GM21381 (cell line): ENCODE data around the gene MALT1.
A peak's percentile ranks its signal among the peaks of the same experiment; 100 is the strongest.
"Not testable (repeated sequence)": the region's sequence is repeated elsewhere in the genome, so short reads cannot be mapped to it uniquely, and the experiment has no call there.

Experiments
- ATAC-seq: cut with Tn5 transposase; IDR thresholded peaks from one replicate; pipeline ENCODE4 v1.9.1; 2021; ENCODE audit warnings: mild to moderate bottlenecking, moderate library complexity; ENCODE audit not compliant: unreplicated experiment

The MALT1 gene

DNA sequence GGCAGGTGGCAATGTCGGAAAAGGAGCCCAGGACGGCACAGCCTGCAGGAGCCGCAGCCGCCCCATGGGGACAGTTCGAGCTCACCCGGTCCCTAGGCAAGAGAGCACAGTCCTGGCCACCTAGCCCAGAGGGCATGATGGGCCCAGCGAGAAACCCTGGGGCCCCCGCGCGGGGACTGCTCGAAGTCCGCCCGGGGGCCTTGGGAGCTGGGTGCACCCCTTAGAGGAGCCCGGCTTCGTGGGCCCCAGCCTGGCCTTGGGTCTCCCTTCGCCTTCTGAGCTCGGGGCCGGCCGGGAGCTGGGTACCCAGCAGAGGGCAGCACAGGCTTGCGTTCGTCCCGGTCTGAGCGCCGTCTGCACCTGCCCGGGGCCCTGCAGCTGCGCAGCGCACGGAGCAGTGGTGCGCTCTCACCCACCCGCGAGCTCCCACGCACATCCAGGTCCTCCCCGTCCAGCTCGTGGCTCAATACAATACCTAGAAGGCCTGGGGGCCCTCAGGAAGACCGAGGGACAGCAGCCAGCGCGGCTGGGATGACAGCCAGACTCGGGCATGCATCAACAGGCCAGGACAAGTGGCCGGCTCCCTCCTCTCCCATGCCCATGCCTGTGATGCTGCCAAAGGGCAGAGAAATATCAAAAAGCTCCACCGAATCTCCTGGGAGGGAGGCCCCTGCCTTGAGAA is 97.2 kb downstream of the MALT1 start:
- ATAC-seq = peak; percentile 90

DNA sequence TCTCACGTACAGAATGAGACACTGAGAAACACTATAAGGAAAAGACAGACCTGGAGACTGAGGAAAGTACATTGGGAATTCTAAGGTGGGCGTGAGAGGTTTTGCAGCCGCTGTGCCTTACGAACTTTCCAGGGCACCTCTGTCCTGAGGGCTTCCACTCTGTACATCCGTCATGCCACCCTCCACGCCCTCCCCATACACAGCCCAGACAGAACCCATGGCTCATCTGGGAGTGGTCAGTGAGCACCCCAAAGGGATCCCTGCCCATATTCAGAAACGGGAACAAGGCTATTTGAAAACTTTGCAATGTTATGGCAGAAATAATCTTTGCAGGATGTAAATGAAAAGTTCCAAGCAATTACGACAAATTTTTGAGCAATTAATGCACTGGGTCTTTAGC is 98.1 kb downstream of the MALT1 start:
- ATAC-seq = no peak

DNA sequence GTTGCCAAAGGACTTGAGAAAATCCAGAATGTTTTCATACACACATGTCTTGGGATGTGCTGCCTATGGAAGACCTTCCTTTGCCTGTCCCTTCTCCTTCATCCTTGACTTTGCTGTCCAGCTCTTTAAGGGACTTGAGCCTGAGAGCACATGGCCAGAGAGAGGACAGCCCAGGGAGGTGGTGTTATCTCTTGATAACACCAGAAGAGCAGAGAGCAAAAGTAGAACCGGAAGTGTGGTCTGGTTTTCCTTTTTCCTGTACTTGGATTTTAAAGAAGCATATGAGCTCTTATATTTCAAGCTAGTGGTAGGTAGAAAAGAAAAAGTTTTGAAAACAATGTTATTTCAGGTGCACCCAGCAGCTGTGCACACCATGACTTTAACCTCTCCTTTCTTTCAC is 99.3 kb downstream of the MALT1 start:
- ATAC-seq = no peak

DNA sequence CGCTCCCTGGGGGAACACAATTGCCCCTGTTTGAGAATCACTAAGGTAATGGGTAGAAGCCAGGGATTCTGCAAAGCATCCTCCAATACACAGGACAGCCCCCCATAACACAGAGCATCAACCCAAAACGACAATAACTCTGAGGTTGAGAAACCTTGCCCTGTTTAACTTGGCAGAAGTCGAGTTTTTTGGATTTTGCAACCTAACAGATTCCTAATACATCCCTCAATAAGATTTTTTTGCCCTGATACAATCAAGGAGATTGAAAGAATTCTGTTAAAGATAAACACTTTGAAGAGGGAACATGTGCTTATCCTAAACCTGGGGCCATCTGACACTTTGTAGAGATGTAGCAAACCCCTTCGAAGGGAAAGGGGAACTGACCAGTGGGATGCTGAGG is 100.9 kb downstream of the MALT1 start:
- ATAC-seq = no peak

DNA sequence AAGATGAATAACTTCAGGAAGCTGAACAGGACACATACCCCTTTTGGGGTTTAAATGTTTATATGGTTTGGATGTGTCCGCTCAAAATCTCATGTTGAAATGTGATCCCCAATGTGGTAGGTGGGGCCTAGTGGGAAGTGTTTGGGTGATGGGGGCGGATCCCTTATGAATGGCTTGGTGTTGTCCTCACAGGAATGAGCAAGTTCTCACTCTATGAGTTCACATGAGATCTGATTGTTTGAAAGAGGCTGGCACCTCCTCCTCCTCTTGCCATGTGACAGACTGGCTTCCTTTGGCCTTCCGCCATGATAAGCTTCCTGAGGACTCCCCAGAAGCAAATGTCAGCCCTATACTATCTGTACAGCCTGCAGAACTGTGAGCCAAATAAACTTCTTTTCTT is 104.8 kb downstream of the MALT1 start:
- no peak for ATAC-seq

DNA sequence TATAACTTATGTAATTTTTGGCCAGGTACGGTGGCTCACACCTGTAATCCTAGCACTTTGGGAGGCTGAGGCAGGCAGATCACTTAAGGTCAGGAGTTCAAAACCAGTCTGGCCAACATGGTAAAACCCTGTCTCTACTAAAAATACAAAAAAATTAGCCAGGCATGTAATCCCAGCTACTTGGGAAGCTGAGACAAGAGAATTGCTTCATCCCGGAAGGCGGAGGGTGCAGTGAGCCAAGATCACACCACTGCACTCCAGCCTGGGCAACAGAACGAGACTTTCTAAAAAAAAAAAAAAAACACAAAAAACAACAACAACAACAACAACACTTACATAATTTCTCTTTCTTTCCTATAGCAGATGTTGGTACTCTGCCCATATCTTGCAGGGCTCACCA is 105.3 kb downstream of the MALT1 start:
- not testable (repeated sequence) for ATAC-seq

DNA sequence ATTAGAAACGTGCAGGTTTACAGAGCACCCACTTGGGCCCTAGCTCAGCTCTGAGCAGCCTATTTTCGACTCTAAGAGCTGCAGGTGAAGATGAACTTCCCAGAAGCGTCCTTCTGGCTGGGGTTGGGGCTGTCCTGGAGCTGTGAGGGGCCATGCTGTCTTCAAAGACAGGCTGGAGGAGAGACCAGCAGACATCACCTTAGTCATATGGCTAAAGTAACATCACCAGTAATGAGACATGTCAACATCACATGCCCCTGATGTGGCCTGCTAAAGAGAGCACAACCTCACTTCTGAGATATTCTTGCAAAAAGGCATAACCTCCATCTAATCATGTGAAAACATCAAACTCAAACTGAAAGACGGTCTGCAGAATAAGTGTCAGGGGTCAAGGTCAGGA is 106.2 kb downstream of the MALT1 start:
- ATAC-seq = no peak

DNA sequence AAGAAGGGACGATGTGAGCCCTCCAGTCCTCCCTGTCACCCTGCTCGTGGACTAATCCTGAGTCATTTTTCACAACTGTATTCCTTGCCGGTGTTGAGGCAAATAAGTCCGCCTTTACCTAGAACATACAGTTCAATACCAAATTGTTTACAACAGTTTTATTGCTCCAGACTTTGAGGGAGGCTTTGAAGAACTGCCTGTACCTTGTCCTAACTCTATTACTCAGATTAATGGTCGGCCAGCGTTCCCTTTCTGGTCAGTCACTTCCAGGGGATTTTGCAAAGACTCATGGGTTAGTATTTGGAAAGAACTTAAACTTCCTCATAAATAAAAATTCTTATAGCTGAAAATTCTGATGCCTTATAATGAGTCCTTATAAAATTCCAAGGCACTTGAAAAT is 108.3 kb downstream of the MALT1 start:
- no peak for ATAC-seq

DNA sequence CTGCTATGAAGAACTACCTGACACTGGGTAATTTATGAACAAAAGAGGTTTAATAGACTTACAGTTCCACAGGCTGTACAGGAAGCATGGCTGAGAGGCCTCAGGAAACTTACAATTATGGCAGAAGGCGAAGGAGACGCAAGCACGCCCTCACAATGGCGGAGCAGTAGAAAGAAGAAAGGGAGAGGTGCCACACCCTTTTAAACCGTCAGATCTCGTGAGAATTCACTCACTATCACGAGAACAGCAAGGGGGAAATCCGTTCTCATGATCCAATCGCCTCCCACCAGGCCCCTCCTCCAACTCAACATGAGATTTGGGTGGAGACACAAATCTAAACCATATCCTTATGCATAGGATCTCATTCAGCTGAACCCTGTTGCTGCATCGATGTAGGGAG is 108.8 kb downstream of the MALT1 start:
- ATAC-seq = no peak

DNA sequence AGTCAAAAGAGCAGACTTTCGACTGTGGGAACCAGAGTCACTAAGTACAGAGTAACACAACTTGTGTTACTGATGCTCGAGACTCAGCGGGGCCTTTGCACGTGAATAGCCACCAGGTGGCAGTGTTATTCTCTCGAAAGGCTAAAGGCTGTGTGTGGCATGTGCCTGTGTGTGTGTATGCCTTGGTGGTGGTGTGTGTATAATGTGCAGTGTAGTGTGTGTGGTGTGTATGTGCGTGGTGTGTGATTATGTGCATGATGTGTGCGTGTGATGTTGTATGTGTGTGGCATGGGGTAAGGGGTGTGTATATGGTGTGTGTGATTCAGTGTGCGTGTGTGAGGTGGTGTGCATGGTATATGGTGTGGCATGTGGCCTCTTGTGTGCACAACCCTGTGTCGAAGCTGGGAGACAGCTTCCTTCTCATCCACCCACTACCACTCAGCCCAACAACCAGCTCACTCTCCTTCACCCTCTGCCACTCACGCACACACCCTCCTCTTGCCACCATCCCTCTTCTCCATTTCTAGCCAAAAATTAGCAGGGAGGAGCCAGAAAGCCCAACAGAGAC is 110.4 kb downstream of the MALT1 start:
- ATAC-seq = no peak

DNA sequence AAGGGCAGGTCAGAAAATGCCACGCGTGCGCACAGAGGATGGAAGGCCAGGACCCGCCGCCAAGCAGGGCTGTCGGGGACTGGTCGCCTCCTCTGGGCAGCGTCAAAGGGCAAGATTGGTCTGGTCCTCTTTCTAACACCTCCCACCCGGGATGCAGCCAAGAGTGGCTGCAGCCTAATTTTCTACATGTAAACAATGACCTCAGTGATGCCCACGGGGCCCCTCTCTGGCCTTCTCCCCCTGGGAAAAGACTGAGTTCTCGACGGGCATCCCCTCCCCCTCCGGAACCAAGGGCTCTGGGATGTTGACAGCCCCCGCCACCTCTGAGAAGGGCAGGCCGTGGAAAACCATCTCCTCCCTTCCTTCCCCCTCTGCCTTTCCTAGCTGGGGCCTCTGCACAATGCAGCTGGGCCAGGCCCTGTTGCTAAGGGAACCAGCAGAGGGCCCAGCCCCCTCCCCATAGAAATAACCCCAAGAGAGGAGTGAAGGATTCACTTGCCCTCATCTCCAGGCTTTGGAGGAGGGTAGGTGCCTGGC is 113.4 kb downstream of the MALT1 start:
- no peak for ATAC-seq

DNA sequence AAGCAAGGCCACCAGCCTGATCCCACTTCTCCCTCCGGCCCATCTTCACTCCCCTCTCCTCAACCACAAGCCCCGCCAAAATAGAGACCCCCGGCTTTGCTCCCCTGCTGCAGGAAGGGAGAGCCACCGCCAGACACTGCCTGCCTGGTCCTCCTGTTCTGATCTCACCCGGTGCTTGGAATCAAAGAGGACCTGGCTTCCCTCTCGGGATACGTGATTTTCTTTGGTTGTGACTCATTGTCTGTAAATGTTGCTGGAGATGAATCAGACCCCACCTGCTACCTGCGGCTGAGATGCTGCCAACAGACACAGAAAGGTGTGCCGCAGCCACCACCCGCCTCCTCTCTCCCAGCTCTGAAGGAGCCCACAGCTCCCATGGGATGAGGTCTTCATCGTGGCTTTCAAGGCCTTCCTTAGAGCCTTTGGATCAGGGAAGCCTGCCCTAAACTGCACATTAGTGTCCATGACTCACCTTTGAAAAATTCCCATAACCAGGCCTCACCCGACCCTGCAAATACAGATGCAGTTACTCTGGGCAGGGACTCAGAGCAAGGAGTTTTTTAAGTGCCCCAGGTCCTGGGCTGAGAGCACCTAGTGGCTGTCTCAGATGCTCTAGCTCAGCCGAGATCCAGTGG is 114.0 kb downstream of the MALT1 start:
- no peak for ATAC-seq

DNA sequence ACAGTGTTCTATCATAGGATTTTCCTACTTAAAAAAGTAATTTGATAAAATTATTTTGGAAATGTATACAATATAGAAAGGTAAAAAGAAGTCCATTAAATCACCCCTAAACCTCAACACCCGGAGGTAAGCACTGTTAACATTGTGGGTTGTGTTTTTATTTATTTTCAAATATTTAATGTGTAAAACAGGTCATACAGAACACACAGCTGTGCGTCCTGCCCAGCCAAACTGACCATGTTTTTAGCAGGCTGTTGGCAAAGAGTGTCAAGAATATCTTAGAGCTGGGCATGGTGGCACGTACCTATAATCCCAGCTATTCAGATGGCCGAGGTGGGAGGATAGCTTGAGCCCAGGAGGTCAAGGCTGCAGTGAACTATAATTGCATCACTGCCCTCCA is 114.6 kb downstream of the MALT1 start:
- no peak for ATAC-seq

DNA sequence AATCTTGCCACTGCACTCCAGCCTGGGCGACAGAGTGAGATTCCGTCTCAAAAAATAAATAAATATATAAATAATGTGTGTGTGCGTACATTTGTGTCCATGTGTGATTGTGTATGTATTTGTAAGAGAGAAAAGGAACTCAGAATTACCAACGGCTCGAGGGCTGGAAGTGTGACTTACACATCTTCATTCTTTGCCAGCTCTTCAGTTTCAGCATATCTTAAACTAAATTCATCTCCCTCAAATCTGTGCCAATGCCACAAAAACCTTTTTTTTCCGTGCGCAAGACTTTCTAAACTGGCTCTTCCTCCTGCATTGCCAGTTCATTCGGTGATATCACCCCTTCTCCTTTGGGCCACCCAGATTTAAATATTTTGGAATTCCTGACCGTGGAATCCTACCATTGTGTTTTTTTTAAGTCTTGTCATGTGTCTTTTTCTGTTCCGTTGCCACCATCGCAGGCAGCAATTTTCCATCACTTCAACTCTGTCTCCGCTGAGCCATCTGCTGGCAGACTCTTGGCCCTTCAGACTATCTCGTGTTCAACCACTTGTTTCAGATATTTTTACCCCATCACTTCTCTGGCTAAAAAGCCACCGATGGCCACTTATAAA is 116.4 kb downstream of the MALT1 start:
- no peak for ATAC-seq

DNA sequence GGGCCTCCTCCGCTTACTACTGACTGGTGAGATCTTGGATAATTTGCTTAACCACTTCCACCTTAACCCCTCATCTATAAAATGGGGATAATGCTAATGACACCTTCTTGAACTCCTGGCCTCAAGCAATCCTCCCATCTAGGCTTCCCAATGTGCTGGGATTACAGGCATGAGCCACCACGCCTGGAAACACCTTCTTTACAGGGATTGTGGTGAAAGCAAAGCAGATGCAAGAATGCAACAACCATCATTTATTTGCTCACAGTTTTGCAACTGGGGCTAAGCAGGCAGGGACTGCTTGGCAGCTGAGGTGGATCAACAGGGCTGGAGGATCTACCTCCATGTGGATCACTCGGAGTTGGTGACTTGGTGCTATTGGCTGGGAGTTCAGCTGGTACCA is 117.2 kb downstream of the MALT1 start:
- ATAC-seq = no peak

DNA sequence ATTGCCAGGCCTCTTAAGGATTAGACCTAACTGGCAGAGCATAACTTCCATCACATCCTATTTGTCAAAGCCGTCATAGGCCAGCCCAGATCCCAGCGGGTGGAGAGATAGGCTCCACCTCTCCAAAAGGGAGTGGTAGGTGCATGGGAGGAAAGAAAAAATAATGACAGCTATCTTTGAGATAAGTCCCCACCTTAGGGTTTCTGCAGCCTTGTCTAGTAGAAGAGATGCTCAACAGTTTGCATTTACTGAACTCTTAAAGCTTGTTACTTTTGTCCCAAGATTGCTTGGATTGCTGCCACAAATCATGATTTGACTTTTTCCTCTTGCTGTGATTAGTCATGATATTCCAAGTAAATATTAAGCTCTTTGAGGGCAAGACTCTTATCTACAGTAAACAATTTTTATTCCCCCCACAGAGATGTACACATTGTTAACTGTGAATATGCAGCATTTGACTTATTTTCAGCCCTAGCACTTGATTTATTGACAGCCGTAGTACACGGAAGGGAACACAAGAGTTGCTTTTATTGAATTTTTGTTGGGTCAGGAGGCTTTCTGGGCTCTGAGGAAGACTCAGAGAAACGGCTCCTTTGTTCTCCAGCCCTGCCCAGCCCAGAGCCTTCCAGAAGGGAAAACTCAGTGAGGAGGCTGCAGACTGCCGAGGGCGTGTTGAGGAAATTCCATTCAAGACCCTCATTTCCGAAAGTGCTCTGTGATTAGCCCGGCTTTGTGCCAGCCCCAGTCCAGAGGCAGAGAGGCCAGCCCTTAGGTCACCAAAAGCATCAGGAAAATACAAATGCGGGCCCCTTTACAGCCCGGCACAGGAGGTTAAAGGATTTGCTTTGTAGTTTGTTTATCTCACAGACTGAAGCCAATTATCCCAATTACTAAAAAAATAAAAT is 118.0 kb downstream of the MALT1 start:
- no peak for ATAC-seq

DNA sequence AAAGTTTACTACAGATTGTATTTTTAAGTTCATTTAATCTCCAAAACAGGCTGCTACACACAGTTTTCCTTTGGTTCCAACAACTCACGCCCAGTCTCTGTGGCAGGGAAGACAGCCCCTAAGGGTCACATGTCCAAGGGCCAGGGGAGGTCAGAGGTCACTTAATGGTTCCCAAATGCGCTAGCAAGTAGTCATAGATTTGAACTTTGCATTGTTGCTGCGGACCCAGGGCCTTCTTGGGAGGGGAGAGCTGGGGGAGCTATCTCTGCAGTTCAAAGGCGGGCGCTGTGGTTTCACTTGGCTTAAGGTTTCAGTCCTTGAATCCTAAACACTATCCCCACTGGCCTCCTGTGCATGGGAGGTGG is 118.6 kb downstream of the MALT1 start:
- no peak for ATAC-seq

DNA sequence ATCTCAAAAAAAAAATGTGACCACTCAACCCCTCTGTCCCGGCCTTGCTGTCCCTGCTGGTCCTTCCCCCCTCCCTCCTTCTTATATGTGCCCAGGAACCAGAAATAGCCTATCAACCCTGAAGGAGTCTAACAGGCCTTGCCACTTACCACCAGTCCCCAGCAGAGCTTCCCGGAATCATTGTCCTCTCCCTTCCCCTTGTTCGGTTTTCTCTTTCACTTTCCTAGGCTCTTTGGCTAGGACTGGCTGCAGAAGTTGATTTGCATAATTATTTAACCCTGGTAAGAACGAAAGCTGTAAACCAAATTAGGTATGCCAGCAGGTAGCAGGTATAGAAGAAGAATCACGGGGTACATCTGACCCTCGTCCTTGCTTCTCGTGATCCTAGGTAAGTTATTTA is 120.8 kb downstream of the MALT1 start:
- ATAC-seq = peak; percentile 94

DNA sequence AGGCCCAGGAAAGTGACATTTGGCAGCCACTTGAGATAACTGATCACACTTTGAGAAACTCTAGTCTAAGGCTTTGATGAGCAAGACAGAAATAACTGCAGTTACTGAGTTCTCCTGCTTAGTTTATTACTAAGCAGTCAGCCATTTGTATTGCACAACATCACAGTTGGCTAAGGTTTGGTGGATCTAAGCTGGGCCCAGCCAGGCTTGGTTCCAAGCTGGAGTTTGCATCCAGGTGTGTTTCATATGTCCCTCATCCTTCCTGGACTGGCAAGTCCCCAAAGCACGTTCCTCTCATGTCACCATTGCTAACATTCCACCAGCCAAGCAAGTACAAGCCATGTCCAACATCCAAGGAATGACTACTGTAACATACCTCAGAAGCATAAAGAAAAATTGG is 122.1 kb downstream of the MALT1 start:
- no peak for ATAC-seq

DNA sequence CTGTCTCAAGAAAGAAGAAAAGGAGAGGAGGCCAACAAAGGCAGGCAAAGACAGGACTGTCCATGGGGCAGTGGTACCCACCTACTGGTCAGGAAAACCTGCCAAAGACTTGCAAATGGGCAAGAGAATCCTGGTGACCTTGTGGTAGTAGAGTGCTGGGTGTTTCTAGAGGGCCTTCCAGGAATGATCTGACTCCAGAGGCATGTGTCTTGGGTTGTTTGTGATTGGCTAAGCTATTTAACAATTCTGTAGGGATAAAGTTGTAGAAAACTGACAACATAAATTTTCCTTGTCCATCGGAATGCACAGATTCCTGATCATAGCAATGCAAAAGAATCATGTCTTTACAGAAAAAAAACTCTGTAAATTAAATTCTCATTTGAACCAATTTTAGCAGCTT is 125.0 kb downstream of the MALT1 start:
- ATAC-seq = no peak

DNA sequence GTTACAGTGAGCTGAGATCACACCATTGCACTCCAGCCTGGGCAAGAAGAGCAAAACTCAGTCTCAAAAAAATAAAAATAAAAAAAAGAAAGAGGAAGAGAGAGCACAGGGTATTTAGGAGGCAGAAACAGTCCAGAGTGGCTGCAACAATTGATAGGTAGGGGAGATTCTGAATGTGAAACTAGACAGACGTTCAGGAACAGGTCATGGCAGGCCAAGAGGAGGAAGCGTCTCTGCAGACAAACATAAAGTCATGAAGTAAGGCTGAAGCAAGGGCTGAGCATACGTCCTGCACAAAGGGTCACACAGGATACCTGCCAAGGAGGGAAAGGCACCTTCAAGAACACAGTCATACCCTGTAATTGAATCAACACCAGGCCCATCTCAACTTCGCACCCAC is 129.3 kb downstream of the MALT1 start:
- ATAC-seq = peak; percentile 90
